ENCODE measurements around the gene SLCO3A1.

SLCO3A1 gene

GRCh38 chr15:91880373-91880772 lies 26.9 kb downstream of the SLCO3A1 start:
- no peaks in the 10 kb centered on the region for H3K27me3 ChIP-seq (ENCODE audit: control insufficient read depth in 2 of 2, insufficient read depth in 2 of 2, low read length in 2 of 2)
- H3K9me3 ChIP-seq (ENCODE audit: control insufficient read depth in 2 of 2, low read length in 2 of 2) = no peaks in the 10 kb centered on the region
- no peaks in the 10 kb centered on the region for H3K36me3 ChIP-seq (ENCODE audit: control insufficient read depth in 2 of 2, insufficient read depth in 2 of 2, low read length in 2 of 2)
- H3K4me3 ChIP-seq (ENCODE audit: low read length in 2 of 2) = no peak overlapping the region
- no peak overlapping the region for H3K27ac ChIP-seq (ENCODE audit: low read depth in 2 of 2, low read length in 2 of 2)
- H3K9ac ChIP-seq (ENCODE audit: low read depth in 1 of 2, low read length in 2 of 2) = no peak overlapping the region
- H3K4me1 ChIP-seq (ENCODE audit: control insufficient read depth in 2 of 2, insufficient read depth in 2 of 2, low read length in 2 of 2) = no peaks in the 10 kb centered on the region

- Histone ChIP-seq H3K27me3 (ENCODE audit: control insufficient read depth in 2 of 2, insufficient read depth in 2 of 2, low read length in 2 of 2) (no peaks in the 10 kb centered on the region), H3K36me3 (ENCODE audit: control insufficient read depth in 2 of 2, insufficient read depth in 2 of 2, low read length in 2 of 2) (no peaks in the 10 kb centered on the region), H3K4me1 (ENCODE audit: control insufficient read depth in 2 of 2, insufficient read depth in 2 of 2, low read length in 2 of 2) (no peaks in the 10 kb centered on the region), H3K9me3 (ENCODE audit: control insufficient read depth in 2 of 2, low read length in 2 of 2) (no peaks in the 10 kb centered on the region), H3K4me3 (ENCODE audit: low read length in 2 of 2) (no peak overlapping the region), H3K27ac (ENCODE audit: low read depth in 2 of 2, low read length in 2 of 2) (no peak overlapping the region), H3K9ac (ENCODE audit: low read depth in 1 of 2, low read length in 2 of 2) (no peak overlapping the region)
Observed at GRCh38 chr15:91881569-91882297, 28.2 kb downstream of the SLCO3A1 start.

- no peaks in the 10 kb centered on the region for H3K9me3 ChIP-seq (ENCODE audit: control insufficient read depth in 2 of 2, low read length in 2 of 2)
- no peaks in the 10 kb centered on the region for H3K36me3 ChIP-seq (ENCODE audit: control insufficient read depth in 2 of 2, insufficient read depth in 2 of 2, low read length in 2 of 2)
- H3K4me3 ChIP-seq (ENCODE audit: low read length in 2 of 2) = no peak overlapping the region
- H3K27ac ChIP-seq (ENCODE audit: low read depth in 2 of 2, low read length in 2 of 2) = no peak overlapping the region
- no peak overlapping the region for H3K9ac ChIP-seq (ENCODE audit: low read depth in 1 of 2, low read length in 2 of 2)
- H3K4me1 ChIP-seq (ENCODE audit: control insufficient read depth in 2 of 2, insufficient read depth in 2 of 2, low read length in 2 of 2) = peaks cover 5 to 7% of the 10 kb centered on the region in 2 donors
- H3K27me3 ChIP-seq (ENCODE audit: control insufficient read depth in 2 of 2, insufficient read depth in 2 of 2, low read length in 2 of 2) = no peaks in the 10 kb centered on the region
Observed at GRCh38 chr15:91882858-91883586, 29.5 kb downstream of the SLCO3A1 start.

GRCh38 chr15:91884606-91885005 lies 31.1 kb downstream of the SLCO3A1 start:
- Histone ChIP-seq H3K4me3 (ENCODE audit: low read length in 2 of 2) (no peak overlapping the region), H3K9ac (ENCODE audit: low read depth in 1 of 2, low read length in 2 of 2) (no peak overlapping the region), H3K9me3 (ENCODE audit: control insufficient read depth in 2 of 2, low read length in 2 of 2) (no peaks in the 10 kb centered on the region), H3K36me3 (ENCODE audit: control insufficient read depth in 2 of 2, insufficient read depth in 2 of 2, low read length in 2 of 2) (no peaks in the 10 kb centered on the region), H3K4me1 (ENCODE audit: control insufficient read depth in 2 of 2, insufficient read depth in 2 of 2, low read length in 2 of 2) (peaks cover 14 to 16% of the 10 kb centered on the region in 2 donors), H3K27me3 (ENCODE audit: control insufficient read depth in 2 of 2, insufficient read depth in 2 of 2, low read length in 2 of 2) (no peaks in the 10 kb centered on the region), H3K27ac (ENCODE audit: low read depth in 2 of 2, low read length in 2 of 2) (no peak overlapping the region)

GRCh38 chr15:91885054-91885453 lies 31.5 kb downstream of the SLCO3A1 start:
- H3K4me1 ChIP-seq (ENCODE audit: control insufficient read depth in 2 of 2, insufficient read depth in 2 of 2, low read length in 2 of 2) = peaks cover 14 to 16% of the 10 kb centered on the region in 2 donors
- no peaks in the 10 kb centered on the region for H3K9me3 ChIP-seq (ENCODE audit: control insufficient read depth in 2 of 2, low read length in 2 of 2)
- H3K27me3 ChIP-seq (ENCODE audit: control insufficient read depth in 2 of 2, insufficient read depth in 2 of 2, low read length in 2 of 2) = no peaks in the 10 kb centered on the region
- H3K4me3 ChIP-seq (ENCODE audit: low read length in 2 of 2) = no peak overlapping the region
- H3K27ac ChIP-seq (ENCODE audit: low read depth in 2 of 2, low read length in 2 of 2) = no peak overlapping the region
- H3K9ac ChIP-seq (ENCODE audit: low read depth in 1 of 2, low read length in 2 of 2) = no peak overlapping the region
- no peaks in the 10 kb centered on the region for H3K36me3 ChIP-seq (ENCODE audit: control insufficient read depth in 2 of 2, insufficient read depth in 2 of 2, low read length in 2 of 2)

GRCh38 chr15:91885714-91886270 lies 32.3 kb downstream of the SLCO3A1 start:
- H3K36me3 ChIP-seq (ENCODE audit: control insufficient read depth in 2 of 2, insufficient read depth in 2 of 2, low read length in 2 of 2) = no peaks in the 10 kb centered on the region
- no peak overlapping the region for H3K27ac ChIP-seq (ENCODE audit: low read depth in 2 of 2, low read length in 2 of 2)
- H3K4me3 ChIP-seq (ENCODE audit: low read length in 2 of 2) = no peak overlapping the region
- H3K9me3 ChIP-seq (ENCODE audit: control insufficient read depth in 2 of 2, low read length in 2 of 2) = no peaks in the 10 kb centered on the region
- H3K9ac ChIP-seq (ENCODE audit: low read depth in 1 of 2, low read length in 2 of 2) = no peak overlapping the region
- peaks cover 14 to 16% of the 10 kb centered on the region in 2 donors for H3K4me1 ChIP-seq (ENCODE audit: control insufficient read depth in 2 of 2, insufficient read depth in 2 of 2, low read length in 2 of 2)
- no peaks in the 10 kb centered on the region for H3K27me3 ChIP-seq (ENCODE audit: control insufficient read depth in 2 of 2, insufficient read depth in 2 of 2, low read length in 2 of 2)

- no peaks in the 10 kb centered on the region for H3K9me3 ChIP-seq (ENCODE audit: control insufficient read depth in 2 of 2, low read length in 2 of 2)
- no peaks in the 10 kb centered on the region for H3K27me3 ChIP-seq (ENCODE audit: control insufficient read depth in 2 of 2, insufficient read depth in 2 of 2, low read length in 2 of 2)
- H3K4me3 ChIP-seq (ENCODE audit: low read length in 2 of 2) = no peak overlapping the region
- H3K36me3 ChIP-seq (ENCODE audit: control insufficient read depth in 2 of 2, insufficient read depth in 2 of 2, low read length in 2 of 2) = no peaks in the 10 kb centered on the region
- no peak overlapping the region for H3K27ac ChIP-seq (ENCODE audit: low read depth in 2 of 2, low read length in 2 of 2)
- no peak overlapping the region for H3K9ac ChIP-seq (ENCODE audit: low read depth in 1 of 2, low read length in 2 of 2)
- H3K4me1 ChIP-seq (ENCODE audit: control insufficient read depth in 2 of 2, insufficient read depth in 2 of 2, low read length in 2 of 2) = peaks cover 14 to 16% of the 10 kb centered on the region in 2 donors
Observed at GRCh38 chr15:91886878-91887277, 33.4 kb downstream of the SLCO3A1 start.

- no peaks in the 10 kb centered on the region for H3K36me3 ChIP-seq (ENCODE audit: control insufficient read depth in 2 of 2, insufficient read depth in 2 of 2, low read length in 2 of 2)
- no peaks in the 10 kb centered on the region for H3K27me3 ChIP-seq (ENCODE audit: control insufficient read depth in 2 of 2, insufficient read depth in 2 of 2, low read length in 2 of 2)
- H3K9ac ChIP-seq (ENCODE audit: low read depth in 1 of 2, low read length in 2 of 2) = no peak overlapping the region
- no peaks in the 10 kb centered on the region for H3K9me3 ChIP-seq (ENCODE audit: control insufficient read depth in 2 of 2, low read length in 2 of 2)
- H3K4me1 ChIP-seq (ENCODE audit: control insufficient read depth in 2 of 2, insufficient read depth in 2 of 2, low read length in 2 of 2) = peaks cover 14 to 16% of the 10 kb centered on the region in 2 donors
- no peak overlapping the region for H3K27ac ChIP-seq (ENCODE audit: low read depth in 2 of 2, low read length in 2 of 2)
- H3K4me3 ChIP-seq (ENCODE audit: low read length in 2 of 2) = no peak overlapping the region
Observed at GRCh38 chr15:91887321-91887720, 33.8 kb downstream of the SLCO3A1 start.

- H3K9me3 ChIP-seq (ENCODE audit: control insufficient read depth in 2 of 2, low read length in 2 of 2) = no peaks in the 10 kb centered on the region
- no peaks in the 10 kb centered on the region for H3K27me3 ChIP-seq (ENCODE audit: control insufficient read depth in 2 of 2, insufficient read depth in 2 of 2, low read length in 2 of 2)
- peaks cover 14 to 16% of the 10 kb centered on the region in 2 donors for H3K4me1 ChIP-seq (ENCODE audit: control insufficient read depth in 2 of 2, insufficient read depth in 2 of 2, low read length in 2 of 2)
- no peaks in the 10 kb centered on the region for H3K36me3 ChIP-seq (ENCODE audit: control insufficient read depth in 2 of 2, insufficient read depth in 2 of 2, low read length in 2 of 2)
- H3K4me3 ChIP-seq (ENCODE audit: low read length in 2 of 2) = no peak overlapping the region
- no peak overlapping the region for H3K9ac ChIP-seq (ENCODE audit: low read depth in 1 of 2, low read length in 2 of 2)
- H3K27ac ChIP-seq (ENCODE audit: low read depth in 2 of 2, low read length in 2 of 2) = no peak overlapping the region
Observed at GRCh38 chr15:91887921-91888373, 34.4 kb downstream of the SLCO3A1 start.

- H3K4me1 ChIP-seq (ENCODE audit: control insufficient read depth in 2 of 2, insufficient read depth in 2 of 2, low read length in 2 of 2) = peaks cover 14 to 16% of the 10 kb centered on the region in 2 donors
- H3K4me3 ChIP-seq (ENCODE audit: low read length in 2 of 2) = no peak overlapping the region
- H3K9ac ChIP-seq (ENCODE audit: low read depth in 1 of 2, low read length in 2 of 2) = no peak overlapping the region
- H3K9me3 ChIP-seq (ENCODE audit: control insufficient read depth in 2 of 2, low read length in 2 of 2) = no peaks in the 10 kb centered on the region
- no peak overlapping the region for H3K27ac ChIP-seq (ENCODE audit: low read depth in 2 of 2, low read length in 2 of 2)
- no peaks in the 10 kb centered on the region for H3K36me3 ChIP-seq (ENCODE audit: control insufficient read depth in 2 of 2, insufficient read depth in 2 of 2, low read length in 2 of 2)
- H3K27me3 ChIP-seq (ENCODE audit: control insufficient read depth in 2 of 2, insufficient read depth in 2 of 2, low read length in 2 of 2) = no peaks in the 10 kb centered on the region
Observed at GRCh38 chr15:91889111-91889815, 35.8 kb downstream of the SLCO3A1 start.

Data from mucosa of rectum (tissue), 2 donors.